Subcutaneous abdominal adipose tissue (tissue), 5 donors: Measurements from ENCODE around the gene CCL14.
"Not testable (repeated sequence)": the region's sequence is repeated elsewhere in the genome, so short reads cannot be mapped to it uniquely, and the experiment has no call there.

Source experiments
- H3K27ac ChIP-seq: one replicate; pipeline ENCODE4 v1.7.0; 2013; ENCODE audit warnings: low read depth, mild to moderate bottlenecking, inconsistent platforms, low read length, moderate library complexity
- H3K27me3 ChIP-seq, 5 donors: one replicate each; pipeline ENCODE4 v1.7.0; 2013; ENCODE audit warnings: low read length in 5 of 5, inconsistent platforms in 1 of 5; ENCODE audit not compliant: control insufficient read depth in 5 of 5, insufficient read depth in 4 of 5
- H3K36me3 ChIP-seq, 5 donors: one replicate each; pipeline ENCODE4 v1.7.0; 2013; ENCODE audit warnings: low read length in 5 of 5; ENCODE audit not compliant: control insufficient read depth in 5 of 5, insufficient read depth in 5 of 5
- H3K4me1 ChIP-seq, 5 donors: one replicate each; pipeline ENCODE4 v1.7.0; 2013; ENCODE audit warnings: low read length in 5 of 5, mild to moderate bottlenecking in 3 of 5, moderate library complexity in 1 of 5; ENCODE audit not compliant: control insufficient read depth in 5 of 5, insufficient read depth in 5 of 5
- H3K4me3 ChIP-seq, 5 donors: one replicate each; pipeline ENCODE4 v1.7.0; 2013; ENCODE audit warnings: low read length in 5 of 5, low read depth in 1 of 5
- H3K9ac ChIP-seq, 5 donors: one replicate each; pipeline ENCODE4 v1.7.0; 2013; ENCODE audit warnings: low read length in 5 of 5, mild to moderate bottlenecking in 4 of 5, moderate library complexity in 3 of 5
- H3K9me3 ChIP-seq, 5 donors: one replicate each; pipeline ENCODE4 v1.7.0; 2013; ENCODE audit warnings: low read length in 5 of 5; ENCODE audit not compliant: control insufficient read depth in 5 of 5
- donor health status: healthy.
- donor health status: healthy.
- donor health status: healthy.
- donor health status: healthy.
- donor health status: healthy.

CCL14 gene

DNA sequence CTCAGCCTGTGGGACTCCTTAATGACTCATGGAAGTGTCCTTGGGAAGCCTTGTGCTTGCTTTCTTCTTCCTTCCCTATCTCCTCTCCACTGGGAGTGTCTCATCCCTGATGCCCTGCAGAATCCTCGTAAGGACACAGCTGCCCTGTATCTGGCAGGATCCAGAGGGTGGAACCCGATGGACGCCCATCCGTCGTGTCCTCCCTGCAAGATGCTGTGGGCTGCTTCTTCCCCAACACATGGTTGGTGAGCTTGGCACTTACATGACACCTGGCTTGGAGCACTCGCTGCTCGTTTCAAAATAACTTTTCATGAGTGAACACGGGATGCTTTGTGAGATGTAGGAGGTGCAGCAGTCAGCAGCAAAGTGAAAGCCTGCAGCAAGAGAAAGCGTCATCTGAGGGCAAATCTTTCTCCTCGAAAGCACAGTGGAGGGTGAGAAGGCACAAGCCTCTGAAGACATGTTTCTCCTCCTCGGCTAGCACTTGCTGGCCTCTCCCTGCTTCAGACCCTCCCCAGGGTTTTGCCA lies 11.6 kb upstream of the CCL14 start:
- H3K27me3 ChIP-seq: no peaks in the 10 kb centered on the region
- H3K4me1 ChIP-seq: peaks cover 0 to 18% (median 0%) of the 10 kb centered on the region in 5 donors
- no peak overlapping the region for H3K4me3 ChIP-seq
- H3K9me3 ChIP-seq: peaks cover 0 to 5% (median 0%) of the 10 kb centered on the region in 5 donors
- H3K36me3 ChIP-seq: no peaks in the 10 kb centered on the region
- no peak overlapping the region for H3K9ac ChIP-seq
- H3K27ac ChIP-seq: no peak overlapping the region

DNA sequence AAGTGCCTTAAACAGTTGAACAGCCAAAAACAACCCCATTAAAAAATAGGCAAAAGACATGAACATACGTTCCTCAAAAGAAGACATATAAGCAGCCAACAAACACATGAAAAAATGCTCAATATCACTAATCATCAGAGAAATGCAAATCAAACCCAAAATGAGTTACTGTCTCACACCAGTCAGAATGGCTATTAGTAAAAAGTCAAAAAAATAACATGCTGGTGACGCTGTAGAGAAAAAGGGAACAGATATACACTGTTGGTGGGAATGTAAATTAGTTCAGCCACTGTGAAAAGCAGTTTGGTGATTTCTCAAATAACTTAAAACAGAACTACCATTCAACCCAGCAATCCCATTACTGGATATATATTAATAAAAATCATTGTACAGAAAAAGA lies 8.8 kb upstream of the CCL14 start:
- H3K9ac ChIP-seq, H3K9me3 ChIP-seq, H3K27ac ChIP-seq, H3K4me1 ChIP-seq, H3K4me3 ChIP-seq, H3K36me3 ChIP-seq, H3K27me3 ChIP-seq: not testable (repeated sequence)

DNA sequence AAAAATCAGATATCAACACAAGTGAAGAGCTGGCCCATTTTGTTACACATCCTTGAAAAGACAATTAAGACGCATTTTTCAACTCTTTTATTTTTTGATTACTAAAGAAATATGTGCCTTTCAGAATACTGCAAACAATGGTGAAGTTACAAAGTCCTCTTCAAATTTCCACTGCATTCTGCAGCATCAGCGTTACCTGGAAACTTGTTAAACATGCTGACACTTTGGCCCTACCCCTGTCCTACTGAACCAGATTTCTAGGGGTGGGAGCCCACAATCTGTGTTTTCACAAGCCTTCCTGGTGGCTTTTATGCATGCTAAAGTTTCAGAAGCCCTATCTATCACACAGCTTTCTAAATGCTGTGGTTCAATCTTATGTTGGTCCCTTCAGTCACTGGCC lies 4.5 kb upstream of the CCL14 start:
- Histone ChIP-seq H3K4me3 (no peak overlapping the region), H3K9ac (no peak overlapping the region)

DNA sequence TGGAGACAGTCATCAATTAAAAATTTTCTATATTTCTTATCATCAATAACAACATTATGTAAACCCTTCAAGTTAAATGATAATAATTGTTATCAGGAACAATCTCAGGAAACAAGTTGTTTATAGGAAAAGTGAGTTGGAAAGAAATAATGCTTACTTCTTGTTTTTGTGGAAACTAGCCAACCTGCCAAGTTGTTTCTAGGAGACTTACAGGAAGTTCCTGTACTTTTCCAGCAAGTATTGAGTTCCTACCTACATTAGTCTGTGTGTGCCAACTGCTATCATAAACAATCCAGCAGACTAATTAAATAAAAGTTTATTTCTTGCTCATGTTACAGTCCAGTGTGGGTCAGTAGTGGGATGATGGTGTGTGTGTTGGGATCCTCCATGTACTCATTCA lies 1.6 kb upstream of the CCL14 start:
- Histone ChIP-seq H3K4me1 (peaks cover 0 to 56% (median 26%) of the 10 kb centered on the region in 5 donors), H3K27me3 (no peaks in the 10 kb centered on the region), H3K9me3 (peaks cover 0 to 3% (median 0%) of the 10 kb centered on the region in 5 donors), H3K27ac (peak overlapping the region; percentile 2), H3K9ac (no peak overlapping the region), H3K36me3 (peaks cover 0 to 6% (median 0%) of the 10 kb centered on the region in 5 donors), H3K4me3 (no peak overlapping the region)

More for the DNA sequence above, 4.5 kb upstream of the CCL14 start:
- H3K27me3 ChIP-seq: no peaks in the 10 kb centered on the region
- H3K36me3 ChIP-seq: no peaks in the 10 kb centered on the region
- H3K27ac ChIP-seq: no peak overlapping the region
- peaks cover 0 to 28% (median 15%) of the 10 kb centered on the region in 5 donors for H3K4me1 ChIP-seq
- H3K9me3 ChIP-seq: peaks cover 0 to 8% (median 0%) of the 10 kb centered on the region in 5 donors

DNA sequence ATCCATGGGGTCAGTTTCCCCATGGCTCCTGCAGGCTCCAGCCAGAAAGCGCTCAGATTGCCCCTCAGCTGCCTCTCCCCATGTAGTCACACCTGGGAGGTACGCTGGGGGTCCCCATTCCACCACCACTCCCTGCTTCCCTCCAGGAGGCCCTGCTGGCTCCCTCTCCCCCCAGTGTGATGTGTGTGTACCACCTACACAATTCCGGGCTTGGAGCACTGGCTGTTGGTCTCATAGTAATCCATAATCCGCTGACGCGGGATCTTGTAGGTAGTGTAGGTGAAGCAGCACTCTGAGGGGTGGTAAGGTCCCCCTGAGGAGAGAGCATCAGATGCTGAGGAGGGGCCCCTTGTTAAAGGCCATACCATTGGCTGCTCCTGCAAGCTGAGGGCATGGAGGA lies 2.4 kb downstream of the CCL14 start:
- H3K4me3 ChIP-seq: peak overlapping the region in 4 of 5 donors; percentile 58 to 72 (median 68)
- H3K27ac ChIP-seq: no peak overlapping the region
- H3K27me3 ChIP-seq: no peaks in the 10 kb centered on the region
- H3K9ac ChIP-seq: peak overlapping the region in 1 of 5 donors; percentile 5
- peaks cover 0 to 9% (median 0%) of the 10 kb centered on the region in 5 donors for H3K36me3 ChIP-seq
- H3K9me3 ChIP-seq: peaks cover 0 to under 1% (median 0%) of the 10 kb centered on the region in 5 donors
- peaks cover 0 to 68% (median 26%) of the 10 kb centered on the region in 5 donors for H3K4me1 ChIP-seq

DNA sequence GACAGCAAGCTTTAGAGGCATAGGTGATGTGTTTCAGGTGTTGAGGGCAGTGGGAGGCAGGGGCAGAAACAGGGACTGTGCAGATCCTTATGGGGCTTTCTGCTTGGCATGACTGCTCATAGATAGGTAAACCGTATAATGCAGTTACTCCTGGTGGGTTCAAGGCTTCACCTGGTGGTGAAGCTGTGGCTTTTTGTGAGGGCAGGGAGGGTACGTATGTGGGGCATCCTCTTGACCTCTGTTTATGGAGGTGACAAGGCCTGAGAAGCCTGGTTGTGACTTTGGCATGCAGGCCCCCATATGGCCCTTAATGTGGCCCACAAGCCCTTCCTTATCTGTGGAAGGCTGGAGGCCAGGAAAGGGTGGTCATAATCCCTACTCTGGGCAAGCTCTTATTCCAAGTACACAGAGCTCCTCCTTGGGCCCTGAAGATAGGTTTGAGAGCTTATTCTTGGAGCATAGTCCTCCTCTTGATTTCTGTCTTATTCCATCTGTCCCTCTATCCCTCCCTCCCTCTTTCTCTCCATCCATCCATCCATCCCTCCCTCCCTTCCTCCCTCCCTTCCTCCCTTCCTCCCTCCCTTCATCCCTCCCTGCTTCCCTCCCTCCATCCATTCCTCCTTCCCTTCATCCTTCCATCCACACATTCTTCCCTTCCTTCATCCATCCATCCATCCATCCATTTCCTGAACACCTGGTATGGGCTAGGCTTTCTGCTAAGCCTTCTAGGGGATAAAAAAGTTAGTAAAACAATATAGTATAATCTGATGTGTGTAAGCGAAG lies 3.9 kb downstream of the CCL14 start:
- H3K4me1 ChIP-seq: peaks cover 0 to 59% (median 23%) of the 10 kb centered on the region in 5 donors
- H3K27me3 ChIP-seq: peaks cover 0 to 5% (median 0%) of the 10 kb centered on the region in 5 donors
- no peak overlapping the region for H3K4me3 ChIP-seq
- no peak overlapping the region for H3K27ac ChIP-seq
- peaks cover 0 to 9% (median 0%) of the 10 kb centered on the region in 5 donors for H3K36me3 ChIP-seq
- H3K9me3 ChIP-seq: no peaks in the 10 kb centered on the region
- no peak overlapping the region for H3K9ac ChIP-seq

DNA sequence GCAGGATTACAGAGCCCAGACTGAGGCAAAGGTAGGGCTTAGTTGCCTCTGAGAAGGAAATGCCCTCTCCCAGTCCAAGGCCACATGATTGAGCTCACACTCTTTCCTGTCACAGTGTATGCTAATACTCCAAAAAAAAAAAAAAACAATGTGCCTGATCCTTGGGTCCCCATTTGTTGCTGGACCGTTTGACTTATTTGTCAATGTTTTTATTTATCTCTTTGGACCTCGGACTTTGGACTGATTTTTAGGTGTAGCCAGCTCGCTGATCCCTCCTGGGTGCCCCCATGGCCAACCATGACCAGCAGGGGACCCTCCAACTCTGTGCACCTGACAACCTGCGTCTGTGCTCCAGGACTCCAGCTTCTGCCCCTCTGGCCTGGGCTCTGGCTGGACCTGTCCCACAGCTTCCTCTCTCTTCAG lies 4.6 kb downstream of the CCL14 start:
- no peaks in the 10 kb centered on the region for H3K9me3 ChIP-seq
- peaks cover 0 to 5% (median 0%) of the 10 kb centered on the region in 5 donors for H3K27me3 ChIP-seq
- H3K4me3 ChIP-seq: no peak overlapping the region
- peaks cover 0 to 9% (median 0%) of the 10 kb centered on the region in 5 donors for H3K36me3 ChIP-seq
- no peak overlapping the region for H3K27ac ChIP-seq
- H3K9ac ChIP-seq: no peak overlapping the region
- H3K4me1 ChIP-seq: peaks cover 0 to 52% (median 17%) of the 10 kb centered on the region in 5 donors

DNA sequence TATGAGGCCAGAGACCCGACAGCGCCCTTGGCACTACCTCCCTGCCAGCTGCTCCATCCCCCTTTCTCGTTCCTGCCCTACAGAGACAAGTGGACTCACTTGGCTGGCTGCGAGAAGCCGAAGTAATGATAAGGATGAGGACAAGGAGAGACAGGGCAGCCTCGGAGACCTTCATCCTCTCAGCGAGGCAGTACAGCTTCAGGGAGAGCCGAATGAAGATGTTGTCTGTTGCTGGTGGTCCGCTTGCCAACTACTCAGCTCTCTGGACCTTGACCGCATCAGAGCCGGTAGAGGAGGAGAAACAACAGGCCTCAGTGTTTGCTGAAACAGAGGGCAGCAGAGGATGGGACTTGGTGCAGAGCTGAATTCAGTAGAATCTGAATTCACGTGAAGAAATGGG lies 5.3 kb downstream of the CCL14 start, which contains the start of gene CCL16:
CCL16 (minus strand) TSS at position 252 of the 400 bp plus-strand sequence; CDS start at position 175, 77 bp downstream.
- no peak within 1 kb of the TSS for H3K4me3 ChIP-seq
- H3K4me1 ChIP-seq: peaks cover 0 to 47% (median 14%) of the 10 kb centered on the region in 5 donors
- H3K9ac ChIP-seq: no peak within 1 kb of the TSS
- H3K36me3 ChIP-seq: peaks cover 0 to 9% (median 0%) of the 10 kb centered on the region in 5 donors
- no peak within 1 kb of the TSS for H3K27ac ChIP-seq
- H3K27me3 ChIP-seq: peaks cover 0 to 5% (median 0%) of the 10 kb centered on the region in 5 donors
- H3K9me3 ChIP-seq: no peaks in the 10 kb centered on the region

DNA sequence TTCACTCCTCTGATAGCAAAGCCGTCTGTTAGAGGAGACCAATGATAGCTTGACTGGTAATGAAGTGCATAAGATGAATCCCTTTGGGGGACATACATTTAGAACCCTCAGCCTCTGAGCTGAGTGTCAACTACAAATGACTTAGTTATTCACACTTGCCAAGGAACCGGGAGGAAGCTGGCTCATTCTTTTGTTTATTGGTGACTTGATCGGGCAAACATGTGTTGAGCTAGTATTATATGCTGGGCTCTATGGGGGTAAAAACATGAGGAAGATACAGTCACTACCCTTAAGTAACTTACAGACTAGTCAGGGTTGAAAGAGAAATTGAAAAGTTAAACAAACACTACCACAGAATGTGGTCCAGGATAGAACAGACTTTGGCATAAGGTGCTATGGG lies 8.2 kb downstream of the CCL14 start:
- no peak overlapping the region for H3K4me3 ChIP-seq
- peaks cover 0 to 6% (median 0%) of the 10 kb centered on the region in 5 donors for H3K36me3 ChIP-seq
- peaks cover 0 to 5% (median 0%) of the 10 kb centered on the region in 5 donors for H3K27me3 ChIP-seq
- no peak overlapping the region for H3K9ac ChIP-seq
- H3K4me1 ChIP-seq: peaks cover 0 to 34% (median 10%) of the 10 kb centered on the region in 5 donors
- H3K9me3 ChIP-seq: no peaks in the 10 kb centered on the region
- H3K27ac ChIP-seq: no peak overlapping the region

DNA sequence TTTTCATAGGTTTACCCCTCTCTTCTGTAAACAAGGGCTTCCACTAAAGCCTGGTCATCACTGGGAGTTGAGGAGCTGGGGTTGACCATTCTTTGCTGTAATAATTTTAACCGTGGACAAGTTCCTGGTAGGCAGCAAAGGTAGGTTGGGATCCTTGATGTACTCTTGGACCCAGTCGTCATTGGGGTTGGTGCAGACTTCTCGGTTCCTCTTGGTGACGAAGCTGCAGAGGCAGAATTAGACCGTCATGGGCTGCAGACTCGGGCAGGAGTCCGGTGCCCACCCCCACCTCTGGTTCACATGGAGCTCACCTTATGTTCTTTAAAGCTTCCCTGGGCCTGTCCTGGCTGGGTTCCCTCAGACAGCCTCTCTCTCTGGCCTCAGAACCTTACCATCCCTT lies 9.0 kb downstream of the CCL14 start:
- Histone ChIP-seq H3K27me3 (peaks cover 0 to 5% (median 0%) of the 10 kb centered on the region in 5 donors), H3K4me1 (peaks cover 0 to 33% (median 10%) of the 10 kb centered on the region in 5 donors), H3K27ac (no peak overlapping the region), H3K36me3 (peaks cover 0 to 6% (median 0%) of the 10 kb centered on the region in 5 donors), H3K9ac (no peak overlapping the region), H3K9me3 (no peaks in the 10 kb centered on the region), H3K4me3 (no peak overlapping the region)
